HFFc6 (cell line): ENCODE data around the gene SP100. TPM values are rescaled to one million over a fixed set of nuclear protein-coding genes. Genes with fewer than 3 reads are reported as not detected.

ENCODE experiments used
- DNase-seq: peaks from one replicate; pipeline ENCODE4 v3.0.0-alpha.2; 2018
- H3K27ac Mint-ChIP-seq: 2 replicates; pipeline ENCODE4 v1.8.0; 2020; ENCODE audit warnings: mild to moderate bottlenecking, mixed read lengths
- H3K27me3 Mint-ChIP-seq: 2 replicates; pipeline ENCODE4 v1.8.0; 2021; ENCODE audit warnings: mild to moderate bottlenecking, moderate library complexity, mixed read lengths; ENCODE audit not compliant: insufficient read depth
- H3K36me3 Mint-ChIP-seq: 2 replicates; pipeline ENCODE4 v1.8.0; 2021; ENCODE audit warnings: low read depth, mixed read lengths
- H3K4me1 Mint-ChIP-seq: 2 replicates; pipeline ENCODE4 v1.8.0; 2020; ENCODE audit warnings: low read depth, mixed read lengths
- H3K4me3 Mint-ChIP-seq: 2 replicates; pipeline ENCODE4 v1.8.0; 2020; ENCODE audit warnings: mild to moderate bottlenecking, moderate library complexity, mixed read lengths
- H3K9me3 Mint-ChIP-seq: 2 replicates; pipeline ENCODE4 v1.8.0; 2020; ENCODE audit warnings: mild to moderate bottlenecking, mixed read lengths
- total RNA-seq, 6 experiments: library from RNA; stranded (reverse); fragmentation: NEBNext Ultra II Directional; extraction: Animal tissue kit (Norgen Biotek cat#: 25700); gene quantifications; 2 replicates in 1 of 6; 3 replicates in 5 of 6; pipeline ENCODE4 v1.2.3, GENCODE V29; 2021
- TF ChIP-seq, protein P1 (sequence below): fragments of 200-600 bp; sonication (generic); IDR thresholded peaks from 2 replicates; pipeline ENCODE4 v1.5.0; 2021; ENCODE audit warnings: antibody characterized with exemption, mild to moderate bottlenecking

The SP100 gene
- total RNA-seq, 6 experiments from 2014 or later: 70.5 to 74.9 (median 72.8) TPM

DNA sequence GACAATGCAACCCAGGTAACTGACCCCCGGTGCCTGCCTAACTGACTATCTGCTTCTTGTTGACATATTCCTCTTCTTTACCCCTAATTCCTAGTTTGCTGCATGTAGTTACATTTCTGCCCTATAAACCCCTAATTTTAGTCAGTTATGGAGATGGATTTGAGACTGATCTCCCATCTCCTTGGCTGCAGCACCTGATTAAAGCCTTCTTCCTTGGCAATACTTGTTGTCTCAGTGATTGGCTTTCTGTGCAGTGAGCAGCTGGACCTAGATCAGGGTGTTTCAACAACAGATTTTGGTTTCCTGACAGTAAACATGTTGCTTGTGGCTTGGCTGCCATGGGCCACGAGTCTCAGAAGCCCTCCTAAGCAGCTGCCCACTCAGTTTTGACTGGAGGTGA, 105.4 kb downstream of the SP100 start:
- H3K27ac Mint-ChIP-seq: no peak overlapping the region
- H3K4me3 Mint-ChIP-seq: no peak overlapping the region
- TF ChIP-seq, protein P1, sequence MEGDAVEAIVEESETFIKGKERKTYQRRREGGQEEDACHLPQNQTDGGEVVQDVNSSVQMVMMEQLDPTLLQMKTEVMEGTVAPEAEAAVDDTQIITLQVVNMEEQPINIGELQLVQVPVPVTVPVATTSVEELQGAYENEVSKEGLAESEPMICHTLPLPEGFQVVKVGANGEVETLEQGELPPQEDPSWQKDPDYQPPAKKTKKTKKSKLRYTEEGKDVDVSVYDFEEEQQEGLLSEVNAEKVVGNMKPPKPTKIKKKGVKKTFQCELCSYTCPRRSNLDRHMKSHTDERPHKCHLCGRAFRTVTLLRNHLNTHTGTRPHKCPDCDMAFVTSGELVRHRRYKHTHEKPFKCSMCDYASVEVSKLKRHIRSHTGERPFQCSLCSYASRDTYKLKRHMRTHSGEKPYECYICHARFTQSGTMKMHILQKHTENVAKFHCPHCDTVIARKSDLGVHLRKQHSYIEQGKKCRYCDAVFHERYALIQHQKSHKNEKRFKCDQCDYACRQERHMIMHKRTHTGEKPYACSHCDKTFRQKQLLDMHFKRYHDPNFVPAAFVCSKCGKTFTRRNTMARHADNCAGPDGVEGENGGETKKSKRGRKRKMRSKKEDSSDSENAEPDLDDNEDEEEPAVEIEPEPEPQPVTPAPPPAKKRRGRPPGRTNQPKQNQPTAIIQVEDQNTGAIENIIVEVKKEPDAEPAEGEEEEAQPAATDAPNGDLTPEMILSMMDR: no peak
- no peak for DNase-seq
- peaks cover 43% of the 10 kb centered on the region for H3K36me3 Mint-ChIP-seq
- H3K4me1 Mint-ChIP-seq: peaks cover 17% of the 10 kb centered on the region
- peaks cover 54% of the 10 kb centered on the region for H3K9me3 Mint-ChIP-seq
- H3K27me3 Mint-ChIP-seq: no peaks in the 10 kb centered on the region

DNA sequence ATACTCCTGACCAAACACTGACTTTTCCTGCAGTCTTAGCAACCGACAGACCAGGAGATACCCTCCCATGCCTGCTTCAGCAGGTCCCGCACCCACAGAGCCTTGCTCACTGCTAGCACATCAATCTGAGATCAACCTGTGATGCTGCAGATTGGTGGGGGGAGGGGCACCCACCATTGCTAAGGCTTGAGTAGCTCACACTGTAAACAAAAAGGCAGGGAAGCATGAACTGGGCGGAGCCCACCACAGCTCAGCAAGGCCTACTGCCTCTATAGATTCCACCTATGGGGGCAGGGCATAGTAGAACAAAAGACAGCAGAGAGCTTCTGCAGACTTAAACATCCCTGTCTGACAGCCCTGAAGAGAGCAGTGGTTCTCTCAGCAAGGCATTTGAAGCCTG, 109.7 kb downstream of the SP100 start:
- Mint-ChIP-seq H3K27ac (no peak overlapping the region), H3K36me3 (peaks cover 56% of the 10 kb centered on the region), H3K27me3 (no peaks in the 10 kb centered on the region), H3K9me3 (peaks cover 78% of the 10 kb centered on the region), H3K4me1 (peaks cover 8% of the 10 kb centered on the region), H3K4me3 (no peak overlapping the region)
- DNase-seq: no peak
- TF ChIP-seq, protein P1: no peak

DNA sequence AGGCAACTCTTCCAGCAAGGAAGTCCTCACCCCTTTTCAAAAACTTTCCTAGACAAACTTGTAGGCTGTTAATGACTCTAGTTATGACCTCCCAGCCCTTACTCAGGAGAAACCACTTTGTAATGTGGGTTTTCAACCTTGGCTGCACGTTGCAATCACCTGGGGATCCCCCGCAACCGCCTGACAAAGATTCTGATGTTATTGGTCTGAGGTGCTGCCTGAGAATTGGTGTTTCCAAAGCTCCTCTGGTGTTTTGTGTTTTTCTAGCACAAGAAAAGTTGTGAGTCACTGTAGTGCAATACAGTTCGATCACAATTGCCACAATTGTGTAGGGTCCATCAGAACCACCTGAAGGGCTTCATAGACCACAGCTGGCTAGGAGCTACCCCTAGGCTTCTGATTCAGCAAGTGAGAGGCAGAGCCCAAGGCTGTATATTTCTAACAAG, 121.6 kb downstream of the SP100 start:
- Mint-ChIP-seq H3K4me1 (peaks cover 11% of the 10 kb centered on the region), H3K27me3 (peaks cover 2% of the 10 kb centered on the region), H3K27ac (no peak overlapping the region), H3K4me3 (no peak overlapping the region), H3K36me3 (peaks cover 15% of the 10 kb centered on the region), H3K9me3 (no peaks in the 10 kb centered on the region)
- DNase-seq: no peak
- TF ChIP-seq, protein P1: no peak

DNA sequence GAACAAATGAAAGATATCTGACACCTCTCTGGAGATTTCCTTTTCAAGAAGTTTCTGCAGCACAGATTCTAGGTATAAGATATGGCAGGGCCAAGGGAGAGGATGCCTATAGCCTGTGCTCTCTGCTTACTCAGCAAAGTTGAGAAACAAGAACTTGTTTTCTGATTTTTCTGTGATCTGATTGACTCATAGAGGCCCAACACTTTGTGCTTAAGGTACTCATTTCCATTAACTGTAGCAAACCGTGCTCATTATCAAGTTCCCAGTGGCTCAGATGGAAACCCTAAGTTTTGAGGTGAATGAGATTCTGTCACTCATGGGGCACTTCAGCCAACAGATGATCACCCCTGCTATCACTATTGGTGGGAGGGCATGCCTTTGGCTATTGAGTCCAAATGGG, 124.3 kb downstream of the SP100 start:
- no peak overlapping the region for H3K4me3 Mint-ChIP-seq
- peaks cover 16% of the 10 kb centered on the region for H3K4me1 Mint-ChIP-seq
- H3K27me3 Mint-ChIP-seq: peaks cover 2% of the 10 kb centered on the region
- no peak overlapping the region for H3K27ac Mint-ChIP-seq
- DNase-seq: no peak
- peaks cover 36% of the 10 kb centered on the region for H3K36me3 Mint-ChIP-seq
- TF ChIP-seq, protein P1: no peak
- no peaks in the 10 kb centered on the region for H3K9me3 Mint-ChIP-seq

DNA sequence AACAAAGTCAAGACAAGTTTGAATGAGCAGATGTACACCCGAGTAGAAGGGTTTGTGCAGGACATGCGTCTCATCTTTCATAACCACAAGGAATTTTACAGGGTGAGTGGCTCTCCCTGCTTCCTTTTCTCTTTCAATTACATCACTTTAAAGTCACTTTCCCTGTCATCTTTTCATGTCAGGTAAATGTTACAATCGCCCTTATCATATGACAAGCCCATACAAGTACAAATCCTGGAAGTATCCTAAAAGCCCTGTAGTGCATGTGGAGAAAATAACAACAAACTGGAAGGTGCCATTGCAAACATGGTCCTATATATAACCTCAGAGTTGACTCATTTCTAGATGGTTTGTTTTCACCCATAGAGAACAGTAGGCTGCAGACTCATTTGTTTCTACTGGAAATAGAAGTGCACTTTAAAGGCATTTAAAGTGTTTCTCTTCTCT, 126.0 kb downstream of the SP100 start:
- TF ChIP-seq, protein P1: no peak
- peaks cover 36% of the 10 kb centered on the region for H3K36me3 Mint-ChIP-seq
- peaks cover 16% of the 10 kb centered on the region for H3K4me1 Mint-ChIP-seq
- no peak overlapping the region for H3K4me3 Mint-ChIP-seq
- no peaks in the 10 kb centered on the region for H3K9me3 Mint-ChIP-seq
- H3K27me3 Mint-ChIP-seq: peaks cover 2% of the 10 kb centered on the region
- no peak overlapping the region; the same call in 1 of the 2 replicates for H3K27ac Mint-ChIP-seq
- peak; percentile 6 for DNase-seq

DNA sequence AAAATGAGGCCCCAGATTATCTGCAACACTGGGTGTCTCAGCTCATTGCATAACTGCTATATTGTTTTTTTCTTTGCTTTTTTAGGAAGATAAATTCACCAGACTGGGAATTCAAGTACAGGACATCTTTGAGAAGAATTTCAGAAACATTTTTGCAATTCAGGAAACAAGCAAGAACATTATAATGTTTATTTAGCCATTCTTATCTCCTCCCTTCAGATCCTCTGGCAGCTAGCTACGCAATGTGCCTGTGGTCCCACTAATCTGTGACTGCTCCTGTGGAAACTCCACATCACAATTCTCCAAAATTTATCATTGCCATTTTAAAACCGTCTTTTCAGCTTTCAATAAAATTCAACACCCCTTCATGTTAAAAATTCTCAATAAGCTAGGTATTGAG, 126.8 kb downstream of the SP100 start:
- Mint-ChIP-seq H3K27ac (no peak overlapping the region; the same call in 1 of the 2 replicates), H3K27me3 (peaks cover 2% of the 10 kb centered on the region), H3K4me3 (no peak overlapping the region), H3K4me1 (peaks cover 16% of the 10 kb centered on the region), H3K9me3 (no peaks in the 10 kb centered on the region), H3K36me3 (peaks cover 36% of the 10 kb centered on the region)
- TF ChIP-seq, protein P1: no peak
- DNase-seq: no peak
